NOMO-1 treated with DMSO at 0.1 percent for 48 hours (cell line): ENCODE data around the gene MACF1.

Experiments
- DNase-seq: peaks from one replicate; lab custom pipeline; 2025; ENCODE audit not compliant: unreplicated experiment; lab: John Stamatoyannopoulos, UW

Gene MACF1

DNA sequence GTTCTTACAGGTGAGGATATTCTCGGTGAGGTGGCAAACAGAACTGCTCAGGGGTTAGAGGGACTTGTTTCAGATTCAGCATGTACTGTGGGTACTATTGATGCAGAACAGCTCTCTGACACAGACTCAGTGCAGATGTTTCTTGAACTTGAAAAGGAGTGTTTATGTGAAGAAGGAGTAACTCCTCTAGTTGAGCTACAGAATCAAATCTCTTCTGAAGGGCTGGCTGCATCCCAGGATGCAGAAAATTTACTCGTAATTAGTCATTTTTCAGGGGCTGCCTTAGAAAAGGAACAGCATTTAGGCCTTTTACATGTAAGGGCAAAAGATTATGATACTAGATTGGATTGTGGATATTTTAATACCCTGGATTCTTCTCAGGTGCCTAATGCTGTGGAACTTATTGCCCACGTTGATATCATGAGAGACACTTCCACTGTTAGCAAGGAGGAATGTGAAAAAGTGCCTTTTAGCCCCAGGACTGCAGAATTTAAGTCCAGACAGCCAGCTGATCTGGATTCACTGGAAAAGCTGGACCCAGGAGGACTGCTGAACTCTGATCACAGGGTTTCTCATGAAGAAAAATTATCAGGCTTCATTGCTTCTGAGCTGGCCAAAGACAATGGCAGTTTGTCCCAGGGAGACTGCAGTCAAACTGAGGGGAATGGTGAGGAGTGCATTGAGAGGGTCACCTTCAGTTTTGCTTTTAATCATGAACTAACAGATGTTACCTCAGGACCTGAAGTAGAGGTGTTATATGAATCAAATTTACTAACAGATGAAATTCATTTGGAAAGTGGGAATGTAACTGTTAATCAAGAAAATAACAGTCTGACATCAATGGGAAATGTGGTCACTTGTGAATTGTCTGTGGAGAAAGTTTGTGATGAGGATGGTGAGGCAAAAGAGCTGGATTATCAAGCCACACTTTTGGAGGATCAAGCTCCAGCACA, 207.3 kb downstream of the MACF1 start:
- DNase-seq = no peak

DNA sequence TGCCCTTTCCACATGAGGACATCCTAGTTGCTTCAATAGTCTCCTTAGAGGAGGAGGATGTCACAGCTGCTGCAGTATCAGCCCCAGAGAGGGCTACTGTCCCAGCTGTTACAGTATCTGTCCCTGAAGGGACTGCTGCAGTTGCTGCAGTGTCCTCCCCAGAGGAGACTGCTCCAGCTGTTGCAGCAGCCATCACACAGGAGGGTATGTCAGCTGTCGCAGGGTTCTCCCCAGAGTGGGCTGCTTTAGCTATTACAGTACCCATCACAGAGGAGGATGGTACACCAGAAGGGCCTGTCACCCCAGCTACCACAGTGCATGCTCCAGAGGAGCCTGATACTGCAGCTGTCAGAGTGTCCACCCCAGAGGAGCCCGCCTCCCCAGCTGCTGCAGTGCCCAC, 208.4 kb downstream of the MACF1 start:
- DNase-seq = no peak

DNA sequence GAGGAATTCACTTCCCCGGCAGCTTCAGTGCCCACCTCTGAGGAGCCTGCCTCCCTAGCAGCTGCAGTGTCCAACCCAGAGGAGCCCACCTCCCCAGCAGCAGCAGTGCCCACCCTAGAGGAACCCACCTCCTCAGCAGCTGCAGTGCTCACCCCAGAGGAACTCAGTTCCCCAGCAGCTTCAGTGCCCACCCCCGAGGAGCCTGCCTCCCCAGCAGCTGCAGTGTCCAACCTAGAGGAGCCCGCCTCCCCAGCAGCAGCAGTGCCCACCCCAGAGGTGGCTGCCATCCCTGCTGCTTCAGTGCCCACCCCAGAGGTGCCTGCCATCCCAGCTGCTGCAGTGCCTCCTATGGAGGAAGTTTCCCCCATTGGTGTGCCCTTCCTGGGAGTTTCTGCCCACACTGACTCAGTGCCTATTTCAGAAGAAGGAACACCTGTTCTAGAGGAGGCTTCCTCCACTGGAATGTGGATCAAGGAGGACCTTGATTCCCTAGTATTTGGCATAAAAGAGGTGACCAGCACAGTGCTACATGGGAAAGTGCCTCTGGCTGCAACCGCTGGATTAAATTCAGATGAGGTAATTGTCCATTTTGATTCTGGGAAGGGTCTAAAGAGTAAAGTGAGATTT, 209.5 kb downstream of the MACF1 start:
- DNase-seq = no peak

DNA sequence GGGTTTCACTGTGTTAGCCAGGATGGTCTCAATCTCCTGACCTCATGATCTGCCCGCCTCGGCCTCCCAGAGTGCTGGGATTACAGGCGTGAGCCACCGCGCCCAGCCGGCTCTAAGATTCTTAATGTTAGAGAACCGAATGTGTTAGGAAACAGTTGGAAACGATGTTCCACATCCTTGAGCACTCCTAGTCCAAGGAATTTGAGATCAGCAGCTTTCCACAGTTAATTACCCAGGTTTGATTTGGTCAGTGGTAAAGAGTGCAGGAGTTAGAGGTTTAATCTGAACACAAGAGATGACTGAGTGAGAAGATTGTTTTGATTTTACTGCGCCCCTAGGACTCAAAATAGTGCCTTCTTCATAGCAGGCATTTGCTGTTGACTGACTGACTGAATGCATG, 211.1 kb downstream of the MACF1 start:
- no peak for DNase-seq

DNA sequence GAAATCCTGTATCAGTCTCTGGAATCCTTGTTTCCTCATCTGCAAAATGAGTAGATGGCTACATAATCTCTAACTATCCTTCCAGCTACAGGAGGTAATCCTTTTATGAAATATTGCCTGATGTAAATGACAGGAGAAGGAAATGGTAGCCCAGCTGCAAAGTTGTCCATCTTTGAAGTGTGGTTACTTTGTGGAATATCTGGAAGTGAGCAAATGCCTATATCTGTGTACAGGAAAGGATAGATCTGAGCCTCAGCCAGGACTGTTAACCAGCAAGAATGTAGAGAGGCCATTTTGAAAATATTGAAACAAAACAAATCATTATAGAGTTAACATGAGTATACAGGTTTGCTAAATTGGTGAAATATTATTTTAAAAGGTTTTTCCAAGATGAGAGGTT, 212.1 kb downstream of the MACF1 start:
- DNase-seq = no peak

DNA sequence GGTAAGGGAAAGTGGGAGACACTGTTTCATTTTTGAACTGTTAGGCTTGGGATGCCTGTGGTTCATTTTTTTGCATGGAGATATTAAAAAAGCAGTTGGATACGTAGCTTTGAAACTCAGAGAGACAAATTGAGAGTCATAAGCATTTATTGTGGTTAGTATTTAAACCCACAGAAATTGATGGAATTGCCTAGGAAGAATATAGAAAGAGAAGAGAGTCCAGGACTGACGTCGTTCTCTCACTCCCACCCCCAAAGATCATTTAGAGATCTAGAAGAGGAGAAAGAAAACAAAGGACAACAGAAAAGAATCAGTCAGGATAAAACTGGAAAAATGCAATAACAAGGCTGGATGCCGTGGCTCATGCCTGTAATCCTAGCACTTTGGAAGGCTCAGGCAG, 213.7 kb downstream of the MACF1 start:
- no peak for DNase-seq

- DNase-seq = no peak
Observed at GRCh38 chr1:39420493-39420892, 216.0 kb downstream of the MACF1 start.

DNA sequence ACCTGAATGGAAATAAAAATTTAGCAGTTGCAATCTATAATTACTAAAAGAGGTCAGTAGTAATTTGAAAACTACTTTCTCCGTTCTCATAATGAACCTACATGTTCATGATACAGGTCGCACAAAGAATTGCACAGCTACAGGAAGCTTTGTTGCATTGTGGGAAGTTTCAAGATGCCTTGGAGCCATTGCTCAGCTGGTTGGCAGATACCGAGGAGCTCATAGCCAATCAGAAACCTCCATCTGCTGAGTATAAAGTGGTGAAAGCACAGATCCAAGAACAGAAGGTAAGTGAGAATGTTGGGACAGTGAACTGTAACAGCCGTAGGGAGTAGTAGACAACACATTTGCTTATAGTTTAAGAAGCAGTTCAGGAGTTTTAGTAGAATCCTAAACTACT, 218.1 kb downstream of the MACF1 start:
- no peak for DNase-seq

DNA sequence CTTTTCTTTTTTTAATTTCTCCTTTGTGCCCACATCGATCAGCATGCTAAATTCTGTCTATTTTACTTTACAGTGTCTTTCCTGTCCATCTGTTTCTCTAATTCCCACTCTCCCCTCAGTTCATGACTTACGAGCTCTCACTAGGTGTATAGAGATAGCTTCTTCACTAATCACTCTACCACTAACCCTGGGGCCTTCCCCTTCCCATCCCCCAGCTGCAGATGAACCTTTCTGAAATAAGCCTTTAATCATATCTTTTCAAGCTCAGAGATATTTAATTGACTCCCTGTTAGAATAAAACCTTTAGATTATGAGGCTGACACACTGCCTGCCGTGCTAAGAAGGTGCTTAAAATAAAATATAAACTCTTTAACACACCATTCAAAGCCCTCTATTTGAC, 220.7 kb downstream of the MACF1 start:
- DNase-seq = no peak

DNA sequence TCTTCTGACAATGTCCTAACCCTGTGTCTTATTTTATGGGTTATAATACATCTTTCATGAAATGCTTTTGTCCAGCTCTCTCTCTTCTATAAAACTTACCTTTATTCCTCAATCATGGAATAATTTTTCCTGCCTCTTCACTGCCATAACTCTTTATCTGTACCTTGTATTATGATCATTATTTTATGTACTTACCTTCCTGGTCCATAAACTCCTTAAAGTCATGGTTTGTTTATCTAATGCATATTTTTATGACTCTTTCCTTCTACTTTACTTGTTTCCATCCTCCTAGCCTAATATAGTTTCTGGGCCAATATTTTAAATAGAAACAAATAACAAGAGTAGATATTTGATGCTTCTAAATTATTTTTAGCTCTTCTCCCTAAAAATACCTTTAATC, 221.1 kb downstream of the MACF1 start:
- no peak for DNase-seq

DNA sequence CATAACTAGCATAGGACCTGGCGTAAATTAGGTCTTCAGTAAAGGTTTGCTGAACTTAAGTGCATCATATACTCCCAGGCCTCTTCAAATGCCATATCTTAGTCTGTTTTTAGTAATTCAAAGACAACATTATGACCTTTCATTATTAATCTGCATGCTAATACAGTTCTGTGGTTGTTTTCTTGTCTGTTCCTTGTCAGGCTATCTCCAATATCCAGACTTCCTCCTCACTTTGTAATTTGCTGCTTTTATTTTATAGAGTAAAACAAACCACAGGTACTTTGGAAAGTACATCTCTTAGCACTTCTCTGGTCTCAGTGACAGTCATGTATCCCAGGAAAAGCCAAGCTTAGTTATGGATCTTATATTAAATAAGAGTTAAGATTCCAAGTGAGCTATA, 221.9 kb downstream of the MACF1 start:
- no peak for DNase-seq

DNA sequence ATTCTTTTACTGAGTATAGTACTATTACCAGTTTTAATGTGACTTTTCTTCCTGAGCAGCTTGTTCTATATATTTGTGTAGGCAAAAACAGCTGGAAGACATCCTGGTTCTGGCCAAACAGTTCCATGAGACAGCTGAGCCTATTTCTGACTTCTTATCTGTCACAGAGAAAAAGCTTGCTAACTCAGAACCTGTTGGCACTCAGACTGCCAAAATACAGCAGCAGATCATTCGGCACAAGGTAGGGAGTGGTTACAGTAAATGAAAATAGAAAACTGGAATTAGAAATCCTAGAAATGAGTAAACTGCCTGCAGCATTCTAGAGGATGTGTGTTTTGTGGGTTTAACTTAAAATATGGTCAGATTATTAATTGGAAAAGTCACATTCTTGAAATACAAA, 222.9 kb downstream of the MACF1 start:
- DNase-seq = no peak

- DNase-seq = no peak
Observed at GRCh38 chr1:39427912-39428311, 223.4 kb downstream of the MACF1 start.

DNA sequence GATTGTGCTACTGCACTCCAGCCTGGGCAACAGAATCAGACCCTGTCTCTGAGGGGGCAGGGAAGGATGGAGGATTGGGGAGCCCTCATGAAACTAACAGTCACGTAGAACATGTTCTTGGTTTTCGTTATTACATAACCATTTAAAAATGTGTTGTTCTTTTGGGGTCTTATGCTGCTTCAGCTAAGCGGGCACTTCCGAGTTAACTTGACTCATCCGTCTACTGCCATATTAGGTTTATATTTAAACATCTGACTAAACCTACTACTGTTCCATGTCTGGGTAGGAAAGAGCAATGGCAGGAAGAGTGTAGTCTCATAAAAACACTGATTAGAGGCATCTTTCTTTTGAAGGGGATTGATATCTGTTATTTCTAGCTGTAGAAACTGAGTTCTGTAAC, 227.4 kb downstream of the MACF1 start:
- no peak for DNase-seq

DNA sequence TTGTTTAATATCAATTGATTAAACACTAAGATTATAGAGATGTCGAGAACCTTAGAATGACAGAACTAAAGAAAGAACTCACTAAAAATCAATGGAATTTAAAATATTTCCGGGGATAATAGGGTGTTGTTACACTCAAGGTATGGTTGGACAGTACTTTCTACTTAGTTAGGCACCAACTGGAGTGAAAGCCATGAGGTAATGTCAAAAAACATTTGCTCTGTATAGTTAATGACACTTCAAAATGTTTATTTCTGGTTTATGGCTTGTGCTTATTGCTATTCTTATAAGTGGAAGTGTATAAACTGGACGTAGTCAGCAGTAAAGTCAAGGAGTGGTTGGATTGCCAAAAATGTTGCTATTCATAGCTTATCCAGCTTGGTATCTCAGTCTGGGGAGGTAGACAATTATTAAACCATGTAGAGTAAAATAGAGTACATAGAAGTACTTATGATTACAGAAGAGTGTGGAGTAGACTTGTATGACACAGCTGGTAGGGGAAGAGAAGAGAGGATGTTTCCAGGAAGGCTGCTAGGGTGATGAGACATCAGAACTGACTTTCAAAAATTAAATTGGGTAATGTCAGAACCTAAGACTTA, 230.4 kb downstream of the MACF1 start:
- no peak for DNase-seq

DNA sequence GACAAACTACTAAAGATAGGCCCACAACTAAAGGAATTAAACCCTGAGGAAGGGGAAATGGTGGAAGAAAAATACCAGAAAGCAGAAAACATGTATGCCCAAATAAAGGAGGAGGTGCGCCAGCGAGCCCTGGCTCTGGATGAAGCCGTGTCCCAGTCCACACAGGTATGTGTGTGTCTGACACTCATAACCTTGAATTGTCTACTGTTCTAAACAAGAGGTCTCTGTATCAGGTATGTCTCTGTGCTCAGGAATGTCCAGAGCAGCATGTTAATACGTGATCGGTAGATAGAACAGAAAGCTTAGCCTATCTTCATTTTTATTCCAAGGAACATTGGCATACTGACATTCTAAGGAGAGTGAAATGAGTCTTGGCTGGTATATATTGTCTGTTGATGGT, 231.1 kb downstream of the MACF1 start:
- DNase-seq = no peak

GRCh38 chr1:39436842-39437241, 232.3 kb downstream of the MACF1 start:
- no peak for DNase-seq

- no peak for DNase-seq
Observed at GRCh38 chr1:39438042-39438441, 233.5 kb downstream of the MACF1 start.

- no peak for DNase-seq
Observed at GRCh38 chr1:39440856-39441255, 236.4 kb downstream of the MACF1 start.

DNA sequence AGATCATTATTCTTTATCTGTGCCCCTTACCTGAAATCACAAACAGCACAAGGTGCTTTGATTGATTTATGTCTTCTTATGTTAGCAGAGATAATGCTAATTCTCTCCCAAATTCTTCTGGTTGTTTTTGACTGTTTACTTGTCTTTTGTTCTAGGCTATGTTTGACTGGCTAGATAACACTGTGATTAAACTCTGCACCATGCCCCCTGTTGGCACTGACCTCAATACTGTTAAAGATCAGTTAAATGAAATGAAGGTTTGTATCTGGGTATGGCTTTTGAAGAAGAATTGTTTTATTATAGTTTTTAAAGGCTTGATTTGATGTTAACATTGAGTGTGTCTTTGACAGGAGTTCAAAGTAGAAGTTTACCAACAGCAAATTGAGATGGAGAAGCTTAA, 237.3 kb downstream of the MACF1 start:
- no peak for DNase-seq

- DNase-seq = no peak
Observed at GRCh38 chr1:39445573-39445972, 241.1 kb downstream of the MACF1 start.

DNA sequence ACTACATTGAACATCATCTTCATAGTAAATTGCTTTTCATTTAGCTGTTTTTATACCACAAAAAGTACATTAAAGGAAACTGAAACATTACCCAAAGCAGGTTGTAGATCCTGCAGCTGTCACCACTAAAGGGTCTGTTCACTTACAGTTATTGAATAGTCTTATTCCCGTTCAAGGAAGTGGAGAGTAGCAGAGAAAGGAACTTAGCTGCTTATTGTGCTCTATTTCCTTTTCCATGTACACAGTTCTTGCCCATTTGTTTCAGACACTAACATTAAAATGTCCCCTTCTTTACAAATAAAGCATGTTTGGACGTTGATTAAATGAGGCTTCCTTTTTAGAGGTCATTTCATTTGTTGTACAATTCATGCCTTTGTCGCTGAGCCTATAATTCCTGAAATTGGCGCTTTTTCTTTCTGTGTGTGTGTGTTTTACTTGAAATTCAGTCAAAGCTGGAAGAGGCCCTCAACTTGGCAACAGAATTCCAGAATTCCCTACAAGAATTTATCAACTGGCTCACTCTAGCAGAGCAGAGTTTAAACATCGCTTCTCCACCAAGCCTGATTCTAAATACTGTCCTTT, 242.6 kb downstream of the MACF1 start:
- DNase-seq = no peak
